HEK293 (cell line): ENCODE measurements around the gene PPP1R14C.

Experiments
- CTCF ChIA-PET: fragments of 350-600 bp; formaldehyde crosslinking; extraction: SDS; loops from one replicate; lab custom pipeline; 2021; ENCODE audit warnings: antibody characterized with exemption; lab: Yijun Ruan, JAX
- POLR2A ChIA-PET: fragments of 300-600 bp; formaldehyde crosslinking; extraction: SDS; loops from one replicate; lab custom pipeline; 2020; ENCODE audit warnings: antibody characterized with exemption, inconsistent platforms; lab: Yijun Ruan, JAX
- H3K27ac ChIP-seq: fragments of 200-500 bp; sonication (Bioruptor generic); 2 replicates; pipeline ENCODE4 v1.5.1; 2014; ENCODE audit warnings: low read depth, low read length, control low read depth, inconsistent platforms; ENCODE audit errors: extremely low read depth
- H3K36me3 ChIP-seq, 2 experiments: fragments of 200-500 bp in 1 of 2; sonication (Bioruptor generic) in 1 of 2; 1 replicate in 1 of 2; 2 replicates in 1 of 2; pipeline ENCODE4 v1.5.1; 2014 to 2017; ENCODE audit warnings: inconsistent platforms in 2 of 2, low read length in 2 of 2; ENCODE audit not compliant: control insufficient read depth in 2 of 2, insufficient read depth in 1 of 2
- H3K4me1 ChIP-seq: fragments of 200-500 bp; sonication (Bioruptor generic); 2 replicates; pipeline ENCODE4 v1.5.1; 2014; ENCODE audit warnings: mild to moderate bottlenecking, low read length, inconsistent platforms; ENCODE audit not compliant: control insufficient read depth, insufficient read depth
- H3K4me3 ChIP-seq: 2 replicates; pipeline ENCODE4 v1.5.1; 2011; ENCODE audit warnings: low read depth, mild to moderate bottlenecking, control low read depth, low read length, moderate library complexity
- H3K9me3 ChIP-seq: fragments of 200-500 bp; sonication (Bioruptor generic); 2 replicates; pipeline ENCODE4 v1.5.1; 2014; ENCODE audit warnings: low read depth, low read length, inconsistent platforms; ENCODE audit not compliant: control insufficient read depth, insufficient read depth
- BCL6B ChIP-seq: fragments of 450-650 bp; formaldehyde crosslinking; IDR thresholded peaks from 2 replicates; pipeline ENCODE4 v1.5.1; 2017; ENCODE audit warnings: missing biosample characterization, missing genetic modification characterization
- GFI1B ChIP-seq: fragments of 450-650 bp; formaldehyde crosslinking; IDR thresholded peaks from 2 replicates; pipeline ENCODE4 v1.5.1; 2016; ENCODE audit warnings: missing biosample characterization, missing genetic modification characterization
- GLIS1 ChIP-seq: fragments of 450-650 bp; formaldehyde crosslinking; IDR thresholded peaks from 2 replicates; pipeline ENCODE4 v1.5.1; 2016; ENCODE audit warnings: missing biosample characterization, missing genetic modification characterization
- MZF1 ChIP-seq: fragments of 450-650 bp; formaldehyde crosslinking; IDR thresholded peaks from 2 replicates; pipeline ENCODE4 v1.5.1; 2017; ENCODE audit warnings: missing biosample characterization, missing genetic modification characterization, borderline replicate concordance
- PRDM2 ChIP-seq: fragments of 450-650 bp; formaldehyde crosslinking; IDR thresholded peaks from 2 replicates; pipeline ENCODE4 v1.5.1; 2016; ENCODE audit warnings: missing biosample characterization, missing genetic modification characterization, borderline replicate concordance
- REST ChIP-seq: fragments of 450-650 bp; formaldehyde crosslinking; IDR thresholded peaks from 2 replicates; pipeline ENCODE4 v1.5.1; 2016; ENCODE audit warnings: missing biosample characterization, missing genetic modification characterization
- ZBTB17 ChIP-seq: fragments of 450-650 bp; formaldehyde crosslinking; IDR thresholded peaks from 2 replicates; pipeline ENCODE4 v1.5.1; 2016; ENCODE audit warnings: missing biosample characterization, missing genetic modification characterization
- ZEB2 ChIP-seq: fragments of 450-650 bp; formaldehyde crosslinking; IDR thresholded peaks from 2 replicates; pipeline ENCODE4 v1.5.1; 2016; ENCODE audit warnings: missing biosample characterization, missing genetic modification characterization
- ZNF341 ChIP-seq: fragments of 450-650 bp; formaldehyde crosslinking; IDR thresholded peaks from 2 replicates; pipeline ENCODE4; 2016; ENCODE audit warnings: low read depth, missing biosample characterization, missing genetic modification characterization
- ZNF394 ChIP-seq: fragments of 450-650 bp; formaldehyde crosslinking; IDR thresholded peaks from 2 replicates; pipeline ENCODE4 v1.5.1; 2016; ENCODE audit warnings: missing biosample characterization, missing genetic modification characterization, mild to moderate bottlenecking, moderate library complexity, borderline replicate concordance
- ZNF488 ChIP-seq: fragments of 450-650 bp; formaldehyde crosslinking; IDR thresholded peaks from 2 replicates; pipeline ENCODE4 v1.5.1; 2016; ENCODE audit warnings: missing biosample characterization, missing genetic modification characterization
- ZNF600 ChIP-seq: fragments of 450-650 bp; formaldehyde crosslinking; IDR thresholded peaks from 2 replicates; pipeline ENCODE4 v1.5.1; 2016; ENCODE audit warnings: missing biosample characterization, missing genetic modification characterization
- ZNF610 ChIP-seq: fragments of 450-650 bp; formaldehyde crosslinking; IDR thresholded peaks from 2 replicates; pipeline ENCODE4 v1.5.1; 2016; ENCODE audit warnings: missing biosample characterization, missing genetic modification characterization, borderline replicate concordance
- ZNF692 ChIP-seq: fragments of 450-650 bp; formaldehyde crosslinking; IDR thresholded peaks from 2 replicates; pipeline ENCODE4 v1.5.1; 2016; ENCODE audit warnings: missing biosample characterization, missing genetic modification characterization
- ZNF704 ChIP-seq: fragments of 450-650 bp; formaldehyde crosslinking; IDR thresholded peaks from 2 replicates; pipeline ENCODE4 v1.5.1; 2016; ENCODE audit warnings: missing biosample characterization, missing genetic modification characterization
- ZNF76 ChIP-seq: fragments of 450-650 bp; formaldehyde crosslinking; IDR thresholded peaks from 2 replicates; pipeline ENCODE4; 2016; ENCODE audit warnings: low read depth, missing biosample characterization, missing genetic modification characterization, borderline replicate concordance

The PPP1R14C gene

GRCh38 chr6:150249261-150249660 is 106.4 kb downstream of the PPP1R14C start (continued):
- no peak for TF ChIP-seq REST (tag by site-specific recombination)

GRCh38 chr6:150250826-150251225 is 108.0 kb downstream of the PPP1R14C start:
- ChIA-PET POLR2A (no interaction called here), CTCF (interaction anchor here (0.6 to 1.8 kb wide), 6 partner anchors 25 to 182 kb away, joined by 3 to 6 read pairs (median 4); partner anchors contain the start of gene ULBP3)
- Histone ChIP-seq H3K4me3 (no peak overlapping the region), H3K9me3 (no peaks in the 10 kb centered on the region), H3K4me1 (peaks cover 29% of the 10 kb centered on the region), H3K36me3 (peaks cover 0 to 11% of the 10 kb centered on the region in 2 experiments; a peak in 1 of 3 replicates), H3K27ac (peak overlapping the region; percentile 43; the same call in 1 of the 2 replicates)
- TF ChIP-seq GFI1B (tag by site-specific recombination) (no peak), ZNF394 (peak; percentile 13; the same call in 1 of the 2 replicates), MZF1 (tag by site-specific recombination) (peak; percentile 56; the same call in 1 of the 2 replicates), ZNF488 (tag by site-specific recombination) (no peak), ZNF76 (tag by site-specific recombination) (0 out of 2 replicates have a peak, but pooled peaks have one; percentile 19), BCL6B (no peak; the same call in 1 of the 2 replicates), GLIS1 (peak; percentile 55; the same call in 1 of the 2 replicates), ZBTB17 (tag by site-specific recombination) (peak; percentile 83), ZEB2 (tag by site-specific recombination) (peak; percentile 27; the same call in 1 of the 2 replicates), ZNF610 (no peak), ZNF692 (tag by site-specific recombination) (peak; percentile 39; the same call in 1 of the 2 replicates), PRDM2 (tag by site-specific recombination) (no peak), ZNF600 (tag by site-specific recombination) (peak; percentile 55; the same call in 1 of the 2 replicates), ZNF341 (peak; percentile 80), ZNF704 (no peak)
